CD4-positive, alpha-beta T cell treated with Interleukin-2 at 100 ng/mL for 4 hours (primary cell): ENCODE results near the gene OAS1.
"Not testable (repeated sequence)": the region's sequence is repeated elsewhere in the genome, so short reads cannot be mapped to it uniquely, and the experiment has no call there.

ENCODE experiments used
- DNase-seq: peaks from one replicate; pipeline ENCODE4 v3.0.0-alpha.2; 2020; ENCODE audit warnings: low spot score

OAS1 gene

GRCh38 chr12:112937741-112938719, 31.3 kb downstream of the OAS1 start, which contains the start of gene OAS3:
TSS of gene OAS3 (plus strand) at chr12:112938474. CDS start at chr12:112938531, 57 bp downstream.
- peak; percentile 77 for DNase-seq

- no peak for DNase-seq
Observed at GRCh38 chr12:112938751-112939150, 32.0 kb downstream of the OAS1 start.

- peak; percentile 11 for DNase-seq
Observed at GRCh38 chr12:112939761-112940381, 33.1 kb downstream of the OAS1 start.

- DNase-seq = no peak
Observed at GRCh38 chr12:112941528-112942335, 35.0 kb downstream of the OAS1 start.

GRCh38 chr12:112942572-112942971, 35.8 kb downstream of the OAS1 start:
- DNase-seq = no peak

- DNase-seq = no peak
Observed at GRCh38 chr12:112944024-112944690, 37.4 kb downstream of the OAS1 start.

- no peak for DNase-seq
Observed at GRCh38 chr12:112945515-112945914, 38.8 kb downstream of the OAS1 start.

GRCh38 chr12:112946236-112947000, 39.7 kb downstream of the OAS1 start:
- DNase-seq = no peak

GRCh38 chr12:112947314-112947713, 40.6 kb downstream of the OAS1 start:
- no peak for DNase-seq

- no peak for DNase-seq
Observed at GRCh38 chr12:112947761-112948160, 41.0 kb downstream of the OAS1 start.

GRCh38 chr12:112948806-112949205, 42.0 kb downstream of the OAS1 start:
- no peak for DNase-seq

- DNase-seq = no peak
Observed at GRCh38 chr12:112950701-112951100, 43.9 kb downstream of the OAS1 start.

- not testable (repeated sequence) for DNase-seq
Observed at GRCh38 chr12:112957125-112957524, 50.4 kb downstream of the OAS1 start.

GRCh38 chr12:112961074-112961473, 54.3 kb downstream of the OAS1 start:
- no peak for DNase-seq

- DNase-seq = no peak
Observed at GRCh38 chr12:112961536-112961935, 54.8 kb downstream of the OAS1 start.

GRCh38 chr12:112962561-112962960, 55.8 kb downstream of the OAS1 start:
- no peak for DNase-seq

GRCh38 chr12:112963227-112963861, 56.6 kb downstream of the OAS1 start:
- DNase-seq = no peak

GRCh38 chr12:112964067-112964670, 57.4 kb downstream of the OAS1 start:
- DNase-seq = no peak

- DNase-seq = no peak
Observed at GRCh38 chr12:112964915-112965314, 58.2 kb downstream of the OAS1 start.

- no peak for DNase-seq
Observed at GRCh38 chr12:112965643-112966042, 58.9 kb downstream of the OAS1 start.
